ENCODE results near the gene UBP1. TPM values are rescaled to one million over a fixed set of nuclear protein-coding genes. Genes with fewer than 3 reads are reported as not detected.

Gene UBP1
- total RNA-seq, 1 donor from 2014 or later = 61.8 TPM

GRCh38 chr3:33439546-33440327 lies 468 bp downstream of the UBP1 start:
- no peaks in the 10 kb centered on the region for H3K27me3 Mint-ChIP-seq (ENCODE audit: low read depth)
- H3K4me1 Mint-ChIP-seq (ENCODE audit: low read depth) = peaks cover 50% of the 10 kb centered on the region
- peak; percentile 73 for TF ChIP-seq CTCF (IDR thresholded peaks at IDR 0.05)
- no peaks in the 10 kb centered on the region for H3K36me3 Mint-ChIP-seq (ENCODE audit: low read depth)
- H3K4me3 Mint-ChIP-seq (ENCODE audit: unreplicated experiment) = peak overlapping the region; percentile 96
- no peaks in the 10 kb centered on the region for H3K9me3 Mint-ChIP-seq (ENCODE audit: low read depth)
- H3K27ac Mint-ChIP-seq (ENCODE audit: unreplicated experiment) = peak overlapping the region; percentile 89
- DNase-seq (ENCODE audit: low spot score) = peak; percentile 89

GRCh38 chr3:33438881-33439545 lies 1.2 kb downstream of the UBP1 start:
- Mint-ChIP-seq H3K4me1 (ENCODE audit: low read depth) (peaks cover 51% of the 10 kb centered on the region), H3K27me3 (ENCODE audit: low read depth) (no peaks in the 10 kb centered on the region), H3K36me3 (ENCODE audit: low read depth) (no peaks in the 10 kb centered on the region), H3K9me3 (ENCODE audit: low read depth) (no peaks in the 10 kb centered on the region), H3K4me3 (ENCODE audit: unreplicated experiment) (peak overlapping the region; percentile 88), H3K27ac (ENCODE audit: unreplicated experiment) (peak overlapping the region; percentile 89)
- no peak for TF ChIP-seq CTCF (IDR thresholded peaks at IDR 0.05)
- DNase-seq (ENCODE audit: low spot score) = no peak

GRCh38 chr3:33438284-33438668 lies 1.9 kb downstream of the UBP1 start:
- TF ChIP-seq CTCF (IDR thresholded peaks at IDR 0.05) = no peak
- peak overlapping the region; percentile 89 for H3K27ac Mint-ChIP-seq (ENCODE audit: unreplicated experiment)
- peak overlapping the region; percentile 88 for H3K4me3 Mint-ChIP-seq (ENCODE audit: unreplicated experiment)
- DNase-seq (ENCODE audit: low spot score) = no peak
- peaks cover 58% of the 10 kb centered on the region for H3K4me1 Mint-ChIP-seq (ENCODE audit: low read depth)
- H3K9me3 Mint-ChIP-seq (ENCODE audit: low read depth) = no peaks in the 10 kb centered on the region
- no peaks in the 10 kb centered on the region for H3K27me3 Mint-ChIP-seq (ENCODE audit: low read depth)
- H3K36me3 Mint-ChIP-seq (ENCODE audit: low read depth) = no peaks in the 10 kb centered on the region

- Mint-ChIP-seq H3K4me3 (ENCODE audit: unreplicated experiment) (peak overlapping the region; percentile 88), H3K27ac (ENCODE audit: unreplicated experiment) (peak overlapping the region; percentile 89), H3K9me3 (ENCODE audit: low read depth) (no peaks in the 10 kb centered on the region), H3K27me3 (ENCODE audit: low read depth) (no peaks in the 10 kb centered on the region), H3K36me3 (ENCODE audit: low read depth) (no peaks in the 10 kb centered on the region), H3K4me1 (ENCODE audit: low read depth) (peaks cover 63% of the 10 kb centered on the region)
- TF ChIP-seq CTCF (IDR thresholded peaks at IDR 0.05) = no peak
- DNase-seq (ENCODE audit: low spot score) = no peak
These were observed 2.5 kb downstream of the UBP1 start for GRCh38 chr3:33437556-33438283.

GRCh38 chr3:33433843-33434242 lies 6.4 kb downstream of the UBP1 start:
- Mint-ChIP-seq H3K36me3 (ENCODE audit: low read depth) (no peaks in the 10 kb centered on the region), H3K4me1 (ENCODE audit: low read depth) (peaks cover 87% of the 10 kb centered on the region), H3K27ac (ENCODE audit: unreplicated experiment) (peak overlapping the region; percentile 89), H3K9me3 (ENCODE audit: low read depth) (no peaks in the 10 kb centered on the region), H3K4me3 (ENCODE audit: unreplicated experiment) (no peak overlapping the region), H3K27me3 (ENCODE audit: low read depth) (no peaks in the 10 kb centered on the region)
- no peak for DNase-seq (ENCODE audit: low spot score)
- no peak for TF ChIP-seq CTCF (IDR thresholded peaks at IDR 0.05)

Data from chondrocyte (in vitro differentiated cells).